H1 (cell line): Measurements from ENCODE around the gene PI16. TPM values are rescaled to one million over a fixed set of nuclear protein-coding genes. Genes with fewer than 3 reads are reported as not detected.
A peak's percentile ranks its signal among the peaks of the same experiment; 100 is the strongest.

Source experiments
- CTCF ChIA-PET: fragments of 300-600 bp; sonication (Branson Sonifier 250); formaldehyde crosslinking; loops from one replicate; lab custom pipeline; 2021; ENCODE audit not compliant: partially characterized antibody; lab: Charles Lee
- POLR2A ChIA-PET: fragments of 300-600 bp; sonication (Branson Sonifier 250); formaldehyde crosslinking; loops from one replicate; lab custom pipeline; 2021; ENCODE audit warnings: inconsistent platforms; ENCODE audit not compliant: partially characterized antibody; lab: Charles Lee
- DNase-seq, 2 experiments: peaks; one replicate each; pipeline versions ENCODE4 v3.0.0 to v3.0.0-alpha.2; 2010 to 2022; ENCODE audit warnings: low spot score in 2 of 2, low read depth in 1 of 2, mixed read lengths in 1 of 2
- FAIRE-seq: peaks from 2 replicates; lab custom pipeline; 2011; peaks lifted over from hg19 to GRCh38; lab: Jason Lieb, UNC
- H2AFZ ChIP-seq: 2 replicates; pipeline ENCODE4 v1.8.1; 2012; ENCODE audit warnings: low read length, inconsistent platforms
- H2AK5ac ChIP-seq: 2 replicates; pipeline ENCODE4 v1.6.1; 2013; ENCODE audit warnings: low read depth, low read length
- H2BK120ac ChIP-seq: replicated peaks from 2 replicates; pipeline ENCODE3; 2013; ENCODE audit warnings: low read depth, low read length, inconsistent platforms
- H2BK12ac ChIP-seq: 2 replicates; pipeline ENCODE4 v1.6.1; 2013; ENCODE audit warnings: low read depth, low read length
- H2BK15ac ChIP-seq: 2 replicates; pipeline ENCODE4 v1.6.1; 2013; ENCODE audit warnings: low read length
- H2BK20ac ChIP-seq: 2 replicates; pipeline ENCODE4 v1.6.1; 2013; ENCODE audit warnings: low read length
- H2BK5ac ChIP-seq: 2 replicates; pipeline ENCODE4 v1.6.1; 2013; ENCODE audit warnings: low read depth, low read length
- H3K14ac ChIP-seq: 2 replicates; pipeline ENCODE4 v1.6.1; 2013; ENCODE audit warnings: inconsistent platforms; ENCODE audit not compliant: insufficient read length
- H3K18ac ChIP-seq: 2 replicates; pipeline ENCODE4 v1.6.1; 2013; ENCODE audit warnings: low read length; ENCODE audit errors: extremely low read depth
- H3K23ac ChIP-seq: 2 replicates; pipeline ENCODE4 v1.6.1; 2013; ENCODE audit warnings: inconsistent platforms; ENCODE audit not compliant: insufficient read length
- H3K23me2 ChIP-seq: 2 replicates; pipeline ENCODE4 v1.6.1; 2013; ENCODE audit warnings: low read depth, low read length
- H3K27ac ChIP-seq: 2 replicates; pipeline ENCODE4 v1.6.1; 2011; ENCODE audit warnings: low read depth, low read length, inconsistent platforms
- H3K27me3 ChIP-seq, 4 experiments: replicated peaks in 1 of 4; 1 replicate in 1 of 4; 2 replicates in 3 of 4; pipeline versions ENCODE4 v1.6.1 to v1.8.1; 2011 to 2013; ENCODE audit warnings: low read length in 3 of 4, mild to moderate bottlenecking in 3 of 4, inconsistent platforms in 2 of 4, mixed read lengths in 2 of 4, moderate library complexity in 1 of 4; ENCODE audit not compliant: control insufficient read depth in 3 of 4, insufficient read depth in 3 of 4; ENCODE audit errors: extremely low read depth in 1 of 4
- H3K36me3 ChIP-seq, 4 experiments: 2 replicates each; pipeline versions ENCODE4 v1.6.1 to v1.8.1; 2011 to 2013; ENCODE audit warnings: mild to moderate bottlenecking in 4 of 4, low read length in 3 of 4, moderate library complexity in 2 of 4, control low read depth in 1 of 4, inconsistent platforms in 1 of 4; ENCODE audit not compliant: insufficient read depth in 4 of 4, control insufficient read depth in 2 of 4
- H3K4ac ChIP-seq: replicated peaks from 2 replicates; pipeline ENCODE3; 2013; ENCODE audit warnings: low read length, low read depth, mixed read lengths, inconsistent platforms; ENCODE audit not compliant: insufficient read length
- H3K4me1 ChIP-seq, 4 experiments: replicated peaks in 1 of 4; 1 replicate in 1 of 4; 2 replicates in 3 of 4; pipeline versions ENCODE4 v1.6.1 to v1.8.1; 2011 to 2013; ENCODE audit warnings: low read length in 3 of 4, inconsistent platforms in 2 of 4, mixed read lengths in 1 of 4; ENCODE audit not compliant: insufficient read depth in 4 of 4, control insufficient read depth in 3 of 4
- H3K4me2 ChIP-seq, 2 experiments: 2 replicates each; pipeline versions ENCODE4 v1.6.1 to v1.8.1; 2011 to 2013; ENCODE audit warnings: low read depth in 2 of 2, low read length in 2 of 2, control low read depth in 1 of 2, inconsistent platforms in 1 of 2, mild to moderate bottlenecking in 1 of 2; ENCODE audit not compliant: insufficient read depth in 1 of 2
- H3K4me3 ChIP-seq, 4 experiments: fragments of 200-600, 300-600 bp in 1 of 4; sonication (generic), shearing (Covaris generic), sonication (Bioruptor Twin) in 1 of 4; 2 replicates each; pipeline versions ENCODE4 v1.5.1 to v1.8.1; 2011 to 2016; ENCODE audit warnings: low read length in 4 of 4, low read depth in 3 of 4, control low read depth in 2 of 4, inconsistent platforms in 2 of 4, mild to moderate bottlenecking in 2 of 4, mixed read lengths in 1 of 4, moderate library complexity in 1 of 4; ENCODE audit not compliant: insufficient read depth in 2 of 4; ENCODE audit errors: extremely low read depth in 1 of 4
- H3K56ac ChIP-seq: replicated peaks from 2 replicates; pipeline ENCODE3; 2013; ENCODE audit warnings: low read depth, mild to moderate bottlenecking, mixed read lengths, low read length, inconsistent platforms; ENCODE audit not compliant: insufficient read length
- H3K79me1 ChIP-seq: 2 replicates; pipeline ENCODE4 v1.6.1; 2013; ENCODE audit warnings: low read depth, low read length, control low read depth
- H3K79me2 ChIP-seq, 2 experiments: 2 replicates each; pipeline versions ENCODE4 v1.6.1 to v1.8.1; 2012 to 2013; ENCODE audit warnings: low read length in 2 of 2, mild to moderate bottlenecking in 2 of 2, inconsistent platforms in 1 of 2; ENCODE audit not compliant: insufficient read depth in 2 of 2, control insufficient read depth in 1 of 2
- H3K9ac ChIP-seq, 4 experiments: replicated peaks in 1 of 4; 1 replicate in 1 of 4; 2 replicates in 3 of 4; pipeline versions ENCODE4 v1.6.1 to v1.8.1; 2011 to 2013; ENCODE audit warnings: low read depth in 3 of 4, low read length in 3 of 4, control low read depth in 2 of 4, mild to moderate bottlenecking in 2 of 4, moderate library complexity in 2 of 4, inconsistent platforms in 1 of 4; ENCODE audit errors: extremely low read depth in 1 of 4
- H3K9me3 ChIP-seq, 2 experiments: 2 replicates each; pipeline versions ENCODE4 v1.6.1 to v1.8.1; 2012 to 2013; ENCODE audit warnings: mild to moderate bottlenecking in 2 of 2, moderate library complexity in 2 of 2, control low read depth in 1 of 2, inconsistent platforms in 1 of 2, low read depth in 1 of 2, low read length in 1 of 2, mixed read lengths in 1 of 2; ENCODE audit not compliant: insufficient read depth in 2 of 2
- H4K20me1 ChIP-seq, 2 experiments: replicated peaks in 1 of 2; 2 replicates each; pipeline versions ENCODE3 to v1.8.1; 2011 to 2013; ENCODE audit warnings: inconsistent platforms in 2 of 2, low read length in 2 of 2, mild to moderate bottlenecking in 1 of 2; ENCODE audit not compliant: insufficient read depth in 2 of 2, control insufficient read depth in 1 of 2
- H4K5ac ChIP-seq: 2 replicates; pipeline ENCODE4 v1.6.1; 2013; ENCODE audit warnings: low read length, low read depth, mixed read lengths, inconsistent platforms; ENCODE audit not compliant: insufficient read length
- H4K8ac ChIP-seq: 2 replicates; pipeline ENCODE4 v1.8.0; 2013; ENCODE audit warnings: mild to moderate bottlenecking, moderate library complexity, low read length, inconsistent platforms; ENCODE audit not compliant: insufficient read depth; ENCODE audit errors: extremely low read depth
- H4K91ac ChIP-seq: replicated peaks from 2 replicates; pipeline ENCODE3; 2013; ENCODE audit warnings: low read length, mixed read lengths, inconsistent platforms; ENCODE audit not compliant: insufficient read length
- CHD2 ChIP-seq: IDR thresholded peaks from 2 replicates; pipeline ENCODE4 v1.6.1; 2012; ENCODE audit warnings: low read length, improper control_type of control experiment
- CREB1 ChIP-seq: IDR thresholded peaks from 2 replicates; pipeline ENCODE4 v1.6.1; 2012; ENCODE audit warnings: inconsistent platforms
- EP300 ChIP-seq, 2 experiments: IDR thresholded peaks; 1 replicate in 1 of 2; 2 replicates in 1 of 2; pipeline ENCODE4 v1.6.1; 2011 to 2012; ENCODE audit warnings: low read depth in 2 of 2, low read length in 2 of 2, mild to moderate bottlenecking in 2 of 2, borderline replicate concordance in 1 of 2, inconsistent platforms in 1 of 2, moderate library complexity in 1 of 2
- HDAC6 ChIP-seq: IDR thresholded peaks from one replicate; pipeline ENCODE4 v1.7.1; 2012; ENCODE audit warnings: low read depth, mild to moderate bottlenecking, inconsistent platforms, low read length, moderate library complexity
- JUND ChIP-seq: IDR thresholded peaks from 2 replicates; pipeline ENCODE4 v1.6.1; 2011; ENCODE audit warnings: mild to moderate bottlenecking, improper control_type of control experiment, low read length
- POLR2A ChIP-seq, 2 experiments: IDR thresholded peaks; 1 replicate in 1 of 2; 2 replicates in 1 of 2; pipeline ENCODE4 v1.6.1; 2011; ENCODE audit warnings: low read depth in 2 of 2, low read length in 2 of 2, mild to moderate bottlenecking in 2 of 2; ENCODE audit errors: control extremely low read depth in 1 of 2
- SIN3A ChIP-seq, 2 experiments: IDR thresholded peaks in 1 of 2; conservative IDR thresholded peaks in 1 of 2; 2 replicates each; pipeline ENCODE4 v1.6.1; 2011 to 2012; ENCODE audit warnings: low read length in 2 of 2, improper control_type of control experiment in 1 of 2, low read depth in 1 of 2, mild to moderate bottlenecking in 1 of 2
- TAF1 ChIP-seq: IDR thresholded peaks from 2 replicates; pipeline ENCODE4 v1.6.1; 2011; ENCODE audit warnings: mild to moderate bottlenecking, low read depth, low read length
- USF2 ChIP-seq: IDR thresholded peaks from 2 replicates; pipeline ENCODE4 v1.6.1; 2011; ENCODE audit warnings: low read length, improper control_type of control experiment
- WGBS, 2 experiments: shearing (Covaris generic) in 1 of 2; methylation state at CpG; one replicate each; pipeline versions ENCODE4 v1.1.6 to v1.1.7; 2013 to 2015; ENCODE audit warnings: low lambda C conversion rate in 2 of 2, mixed read lengths in 2 of 2, inconsistent platforms in 1 of 2, low coverage in 1 of 2, missing lambda C conversion rate in 1 of 2; ENCODE audit not compliant: insufficient replicate concordance in 2 of 2, insufficient coverage in 1 of 2, insufficient read length in 1 of 2; ENCODE audit errors: extremely low coverage in 1 of 2, missing lambda C conversion rate in 1 of 2; 5-methylcytosine and 5-hydroxymethylcytosine counted together
- polyA plus RNA-seq, 7 experiments: library from polyadenylated mRNA; depleted of rRNA in 3 of 7; stranded (reverse) in 5 of 7; unstranded in 2 of 7; fragments of >200 nt in 5 of 7; fragments of 200-250 nt in 2 of 7; gene quantifications; 1 replicate in 5 of 7; 2 replicates in 1 of 7; 4 replicates in 1 of 7; pipeline versions ENCODE4 v1.2.1 to v1.2.3, GENCODE V29; 2011 to 2013; ENCODE audit warnings: missing spikeins in 2 of 7, mixed read lengths in 2 of 7
- total RNA-seq: library from RNA; stranded (reverse); fragmentation: NEBNext Ultra II Directional; extraction: Animal tissue kit (Norgen Biotek cat#: 25700); gene quantifications from 2 replicates; pipeline ENCODE4 v1.2.1, GENCODE V29; 2021

Gene PI16
- total and polyA plus RNA-seq, 2 of the 8 experiments (the other 6 are each of a cell fraction or from before 2014, with no cell fraction given) = 0.05 TPM; not detected in 1

DNA sequence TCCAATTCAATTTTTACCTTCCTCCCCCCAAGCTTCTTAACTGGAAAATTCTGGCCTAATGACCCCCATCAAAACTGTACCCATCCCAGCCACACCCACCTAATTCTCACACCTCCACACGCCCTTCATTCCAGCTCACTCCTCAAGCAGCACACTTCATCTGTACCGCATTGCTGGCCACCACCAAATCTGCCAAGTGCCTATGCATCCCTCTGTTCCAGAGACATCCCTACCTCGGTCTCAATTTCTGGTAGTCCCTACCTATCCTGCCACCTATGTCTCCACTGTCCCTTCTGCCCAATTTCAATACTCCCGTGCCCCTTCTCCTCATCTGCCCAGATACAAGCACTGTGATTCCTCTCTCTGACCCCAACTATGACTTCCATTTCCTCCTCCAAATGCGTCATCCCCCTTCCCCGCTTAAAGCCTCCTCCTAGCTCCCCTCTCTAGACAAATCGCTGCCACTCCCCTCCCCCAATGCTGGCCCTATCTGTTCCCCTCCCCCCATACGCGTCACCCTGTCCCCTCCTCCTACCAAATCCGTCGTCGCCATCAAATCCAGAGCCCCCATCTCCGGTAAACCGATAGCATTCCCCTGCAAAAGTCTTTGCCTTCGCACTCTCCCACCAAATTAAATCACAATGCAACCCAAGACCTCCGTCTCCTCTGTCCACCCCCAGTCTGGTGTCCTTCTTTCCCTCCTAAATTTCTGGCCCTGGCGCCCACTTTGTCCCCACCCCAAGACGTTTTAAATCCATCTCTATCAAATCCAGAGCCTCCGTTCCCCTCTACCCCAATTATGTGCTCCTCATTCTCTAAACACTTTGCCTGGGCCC is 30.3 kb downstream of the PI16 start:
- H3K4me1 ChIP-seq = peaks cover 10 to 18% (median 14%) of the 10 kb centered on the region in 4 experiments
- H2AFZ ChIP-seq = no peak overlapping the region
- H3K56ac ChIP-seq = peak overlapping the region; percentile 32
- peak overlapping the region; percentile 72; the same call in 1 of the 2 replicates for H2BK12ac ChIP-seq
- 9% methylated on average over 17 of the region's 19 CpGs; no CpG with 5 or more reads in 1 of the 2 experiments for WGBS, 2 experiments
- H3K4ac ChIP-seq = peak overlapping the region; percentile 84
- H3K18ac ChIP-seq = peak overlapping the region; percentile 60
- peak overlapping the region; percentile 61 to 92 (median 83) for H3K9ac ChIP-seq
- H2BK15ac ChIP-seq = peak overlapping the region; percentile 88; the same call in 1 of the 2 replicates
- H2BK20ac ChIP-seq = no peak overlapping the region
- H3K23me2 ChIP-seq = peaks cover 13% of the 10 kb centered on the region; the same call in 1 of the 2 replicates
- H4K5ac ChIP-seq = peak overlapping the region; percentile 28
- peak overlapping the region; percentile 71; the same call in 1 of the 2 replicates for H3K27ac ChIP-seq
- H3K9me3 ChIP-seq = no peaks in the 10 kb centered on the region
- peak overlapping the region; percentile 44 for H3K14ac ChIP-seq
- peaks cover 12% of the 10 kb centered on the region for H3K79me1 ChIP-seq
- H3K27me3 ChIP-seq = no peaks in the 10 kb centered on the region; a peak in 1 of 7 replicates
- peak; percentile 43 to 67 for DNase-seq
- FAIRE-seq = no peak
- ChIA-PET CTCF (interaction anchor here (0.7 to 14.9 kb wide), 5 partner anchors 21 to 138 kb away, joined by 3 to 237 read pairs (median 3); no protein-coding TSS in a partner anchor), POLR2A (interaction anchor here (0.6 to 2.1 kb wide), 11 partner anchors 14 to 273 kb away, joined by 3 to 9 read pairs (median 4); partner anchors contain the start of genes C6orf89, FGD2, TBC1D22B and TMEM217)
- peak overlapping the region; percentile 69 for H4K91ac ChIP-seq
- no peak overlapping the region for H3K23ac ChIP-seq
- peak overlapping the region; percentile 86 for H2BK5ac ChIP-seq
- 0 out of 2 replicates have a peak overlapping the region, but pooled peaks have one; percentile 48 for H2AK5ac ChIP-seq
- H4K8ac ChIP-seq = no peak overlapping the region; the same call in 1 of the 2 replicates
- H3K4me3 ChIP-seq = peak overlapping the region; percentile 84 to 94 (median 90)
- H2BK120ac ChIP-seq = no peak overlapping the region
- peaks cover 31 to 39% of the 10 kb centered on the region in 2 experiments for H4K20me1 ChIP-seq
- H3K36me3 ChIP-seq = 0 out of 8 replicates have a peak, but pooled peaks cover 0 to 3% (median 0%) of the 10 kb centered on the region in 4 experiments
- peak overlapping the region; percentile 97 to 98 for H3K4me2 ChIP-seq
- H3K79me2 ChIP-seq = peaks cover 32 to 60% of the 10 kb centered on the region in 2 experiments
- peak; percentile 90 for TF ChIP-seq CREB1
- TF ChIP-seq HDAC6 = no peak
- peak in 1 of 2 experiments; percentile 47; a peak in 1 of 3 replicates for TF ChIP-seq EP300 (IDR thresholded peaks at IDR 0.05; ENCODE audit: borderline replicate concordance in 1 of 2, low read depth in 2 of 2, low read length in 2 of 2)
- TF ChIP-seq SIN3A (conservative IDR thresholded peaks at IDR 0.05 in 1 of 2, IDR thresholded peaks at IDR 0.05 in 1 of 2; ENCODE audit: low read depth in 1 of 2, low read length in 2 of 2) = peak; percentile 34 to 84; a peak in 2 of 4 replicates
- no peak for TF ChIP-seq USF2
- TF ChIP-seq CHD2 = peak; percentile 42; the same call in 1 of the 2 replicates
- peak; percentile 46; the same call in 1 of the 2 replicates for TF ChIP-seq TAF1
- TF ChIP-seq POLR2A (IDR thresholded peaks at IDR 0.05; ENCODE audit: control extremely low read depth in 1 of 2, low read depth in 2 of 2, low read length in 2 of 2) = 0 out of 3 replicates have a peak, but pooled peaks of 1 of the 2 experiments have one; percentile 5
- TF ChIP-seq JUND = 0 out of 2 replicates have a peak, but pooled peaks have one; percentile 4
